Measurements from ENCODE around the gene MAG. TPM values are rescaled to one million over a fixed set of nuclear protein-coding genes. Genes with fewer than 3 reads are reported as not detected.
A peak's percentile ranks its signal among the peaks of the same experiment; 100 is the strongest.

Gene MAG
- total and polyA plus RNA-seq, 2 of the 13 experiments (the other 11 are each of a cell fraction or from before 2014, with no cell fraction given): 0.20 to 1.3 TPM

DNA sequence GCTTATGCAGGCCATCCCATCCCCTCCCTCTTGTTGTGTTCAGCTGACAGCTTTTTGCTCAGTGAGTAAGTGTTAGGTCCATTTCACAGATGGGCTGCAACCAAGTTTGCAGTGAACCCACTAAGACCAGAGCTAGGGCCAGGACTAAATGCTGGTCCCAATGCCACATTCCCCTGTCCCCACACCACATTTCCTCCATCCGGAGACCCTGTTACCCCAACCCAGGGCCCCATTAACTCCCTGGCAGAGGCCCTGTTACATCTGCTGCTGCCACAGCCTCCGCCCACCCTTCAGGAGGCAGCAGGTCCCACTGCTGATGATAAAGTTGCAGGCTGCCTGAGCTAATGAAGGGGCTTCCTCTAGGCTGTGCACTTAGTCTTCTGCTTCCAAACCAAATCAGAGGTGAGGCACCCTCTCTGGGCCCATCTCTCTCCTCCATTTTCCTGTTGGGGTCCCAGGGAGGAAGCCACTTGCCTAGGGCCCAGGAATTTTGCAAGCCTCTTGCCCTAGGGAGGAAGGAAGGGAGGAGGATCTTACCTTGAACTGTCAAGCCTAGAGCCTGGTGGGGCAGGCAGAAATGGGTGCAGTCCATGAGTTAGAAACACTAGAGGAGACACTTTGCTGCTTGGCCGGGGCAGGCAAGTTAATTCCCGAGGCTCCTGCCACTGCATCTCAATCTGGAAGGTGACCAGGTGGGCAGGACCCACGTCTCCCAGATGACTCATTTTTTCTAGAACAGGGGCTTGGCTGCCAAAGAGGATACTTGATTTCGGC, 26.6 kb upstream of the MAG start:
- peak overlapping the region; percentile 26 for H3K27ac ChIP-seq (ENCODE audit: extremely low read length, insufficient read depth, low read length)
- DNase-seq (ENCODE audit: low spot score) (no peak), ATAC-seq (no peak), FAIRE-seq (no peak)
- no TSS peak for BruUV-seq (replicated peaks)
- H4K20me1 ChIP-seq (ENCODE audit: insufficient read depth, low read length): no peaks in the 10 kb centered on the region
- in situ Hi-C loops (cut with HindIII; ENCODE audit: extremely low pct_ligation_motif_present, low pct_unique_long_range_greater_than_20kb) (no loop called here), intact Hi-C loops (cut with micrococcal nuclease; ENCODE audit: unreplicated experiment) (loop anchor here (5.0 kb wide), 1 partner anchor 192 kb away; no protein-coding TSS in a partner anchor)
- no peaks in the 10 kb centered on the region for H3K27me3 ChIP-seq (ENCODE audit: control insufficient read depth in 1 of 2, insufficient read depth in 2 of 2, low read length in 2 of 2)
- peaks cover 15% of the 10 kb centered on the region for H3K79me2 ChIP-seq (ENCODE audit: insufficient read depth, low read length)
- no peak overlapping the region for H3K4me3 ChIP-seq (replicated peaks in 1 of 3; ENCODE audit: insufficient read depth in 1 of 3, low read depth in 2 of 3, low read length in 3 of 3)
- H3K36me3 ChIP-seq (replicated peaks in 1 of 2; ENCODE audit: control insufficient read depth in 1 of 2, insufficient read depth in 2 of 2, low read length in 2 of 2): peaks cover 12 to 46% of the 10 kb centered on the region in 2 experiments; a peak in 4 of 5 replicates
- no peaks in the 10 kb centered on the region for H3K9me3 ChIP-seq (ENCODE audit: low read length)
- ChIA-PET CTCF (ENCODE audit: low intra/inter-chr PET ratio, low total read pairs) (no interaction called here), POLR2A (interaction anchor here (0.8 to 3.2 kb wide), 3 partner anchors 9 to 11 kb away, joined by 3 to 19 read pairs (median 4); no protein-coding TSS in a partner anchor)
- H3K4me1 ChIP-seq (ENCODE audit: insufficient read depth, low read length): peaks cover 15% of the 10 kb centered on the region
- H3K4me2 ChIP-seq (ENCODE audit: low read depth, low read length): no peak overlapping the region
- TF ChIP-seq ZNF629 (CRISPR knock-in tag; conservative IDR thresholded peaks at IDR 0.05) (0 out of 2 replicates have a peak, but pooled peaks have one; percentile 38), POLR2G (IDR thresholded peaks at IDR 0.05; ENCODE audit: low read depth, low read length) (peak; percentile 24; the same call in 1 of the 2 replicates), AGO1 (IDR thresholded peaks at IDR 0.05; ENCODE audit: low read depth, low read length, poor library complexity, severe bottlenecking) (peak; percentile 55), POLR2A (IDR thresholded peaks at IDR 0.05; ENCODE audit: insufficient read depth in 1 of 2, low read depth in 2 of 2, low read length in 2 of 2) (peak; percentile 5 to 16; a peak in 2 of 4 replicates), SAFB2 (CRISPR knock-in tag; IDR thresholded peaks at IDR 0.05; ENCODE audit: borderline replicate concordance, low read depth) (no peak), ZNF484 (CRISPR knock-in tag; IDR thresholded peaks at IDR 0.05; ENCODE audit: borderline replicate concordance, low read depth) (no peak), HOXA9 (CRISPR knock-in tag; IDR thresholded peaks at IDR 0.05; ENCODE audit: borderline replicate concordance) (no peak), RELA (CRISPR knock-in tag; IDR thresholded peaks at IDR 0.05) (no peak), NFYB (CRISPR knock-in tag; IDR thresholded peaks at IDR 0.05) (no peak), KLF13 (CRISPR knock-in tag; IDR thresholded peaks at IDR 0.05) (no peak), AGO2 (optimal IDR thresholded peaks at IDR 0.05; ENCODE audit: low read depth, low read length) (peak; percentile 56), ZNF572 (CRISPR knock-in tag; IDR thresholded peaks at IDR 0.05) (no peak), NONO (IDR thresholded peaks at IDR 0.05) (no peak), NONO (CRISPR knock-in tag; conservative IDR thresholded peaks at IDR 0.05) (0 out of 2 replicates have a peak, but pooled peaks have one; percentile 14), HDAC6 (IDR thresholded peaks at IDR 0.05; ENCODE audit: low read depth, low read length) (no peak), AKAP8 (CRISPR knock-in tag; IDR thresholded peaks at IDR 0.05) (peak; percentile 22; the same call in 1 of the 2 replicates), ZNF264 (CRISPR knock-in tag; IDR thresholded peaks at IDR 0.05) (no peak), POLR2AphosphoS5 (IDR thresholded peaks at IDR 0.05; ENCODE audit: low read depth, low read length) (peak; percentile 49; the same call in 1 of the 2 replicates), REPIN1 (CRISPR knock-in tag; IDR thresholded peaks at IDR 0.05; ENCODE audit: borderline replicate concordance, low read depth) (0 out of 2 replicates have a peak, but pooled peaks have one; percentile 11)
- no peak overlapping the region for H2AFZ ChIP-seq (ENCODE audit: low read length)
- no peak overlapping the region for H3K9ac ChIP-seq (ENCODE audit: insufficient read depth, low read depth, low read length)
- WGBS (ENCODE audit: low lambda C conversion rate): 81% methylated on average over 6 of the region's 6 CpGs
